CD4-positive, CD25-positive, alpha-beta regulatory T cell (primary cell): ENCODE results near the gene HAPLN2. TPM values are rescaled to one million over a fixed set of nuclear protein-coding genes. Genes with fewer than 3 reads are reported as not detected.

Source experiments
- ATAC-seq, 2 donors: fragments of 150-1000 bp; cut with Tn5 transposase; one replicate each; pipeline ENCODE4 v1.10.0; 2021; ENCODE audit warnings: low read depth in 2 of 2, moderate number of reproducible peaks in 2 of 2, moderate library complexity in 1 of 2
- DNase-seq, 3 donors: peaks; one replicate each; pipeline versions ENCODE4 v3.0.0 to v3.0.0-alpha.2; 2012 to 2022; ENCODE audit warnings: mixed read lengths in 1 of 3
- H3K27ac ChIP-seq: one replicate; pipeline ENCODE4 v1.7.0; 2013; ENCODE audit warnings: mild to moderate bottlenecking, low read length; ENCODE audit not compliant: insufficient read depth, poor library complexity, severe bottlenecking
- H3K27me3 ChIP-seq: one replicate; pipeline ENCODE4 v1.7.0; 2013; ENCODE audit warnings: low read length; ENCODE audit not compliant: control insufficient read depth, insufficient read depth
- H3K36me3 ChIP-seq: one replicate; pipeline ENCODE4 v1.7.0; 2013; ENCODE audit warnings: mild to moderate bottlenecking, low read length, moderate library complexity; ENCODE audit not compliant: control insufficient read depth, insufficient read depth
- H3K4me1 ChIP-seq: 2 replicates; pipeline ENCODE4 v1.7.0; 2013; ENCODE audit warnings: mild to moderate bottlenecking, low read length; ENCODE audit not compliant: insufficient read depth, control insufficient read depth, poor library complexity, severe bottlenecking
- H3K4me3 ChIP-seq: one replicate; pipeline ENCODE4 v1.7.0; 2013; ENCODE audit warnings: low read depth, mild to moderate bottlenecking, low read length, moderate library complexity
- H3K9me3 ChIP-seq, 2 experiments: 1 replicate in 1 of 2; 2 replicates in 1 of 2; pipeline ENCODE4 v1.7.0; 2013; ENCODE audit warnings: low read length in 2 of 2, mild to moderate bottlenecking in 1 of 2, moderate library complexity in 1 of 2; ENCODE audit not compliant: control insufficient read depth in 2 of 2
- H3K27ac Mint-ChIP-seq, 3 donors: one replicate each; pipeline ENCODE4 v1.8.0; 2020 to 2022; ENCODE audit warnings: mild to moderate bottlenecking in 3 of 3, mixed read lengths in 3 of 3, moderate library complexity in 2 of 3
- H3K27me3 Mint-ChIP-seq: one replicate; pipeline ENCODE4 v1.8.0; 2022; ENCODE audit warnings: mild to moderate bottlenecking, mixed read lengths
- H3K36me3 Mint-ChIP-seq: one replicate; pipeline ENCODE4 v1.8.0; 2020; ENCODE audit warnings: mixed read lengths
- H3K4me1 Mint-ChIP-seq, 4 donors: one replicate each; pipeline ENCODE4 v1.8.0; 2020 to 2022; ENCODE audit warnings: mixed read lengths in 4 of 4, mild to moderate bottlenecking in 1 of 4
- H3K4me3 Mint-ChIP-seq, 4 donors: one replicate each; pipeline ENCODE4 v1.8.0; 2020 to 2022; ENCODE audit warnings: mild to moderate bottlenecking in 4 of 4, mixed read lengths in 4 of 4, moderate library complexity in 3 of 4
- H3K9me3 Mint-ChIP-seq, 7 donors: one replicate each; pipeline ENCODE4 v1.8.0; 2020 to 2022; ENCODE audit warnings: mixed read lengths in 7 of 7, mild to moderate bottlenecking in 3 of 7, moderate library complexity in 2 of 7
- polyA plus RNA-seq, 4 donors: library from polyadenylated mRNA; unstranded; fragments of 300-500 nt; fragmentation: Illumina TruSeq; gene quantifications; one replicate each; pipeline ENCODE4 v1.2.3, GENCODE V29; 2021
- total RNA-seq: library from RNA; stranded (reverse); gene quantifications from one replicate; pipeline ENCODE4 v1.2.3, GENCODE V29; 2022

HAPLN2 gene
- total and polyA plus RNA-seq, 5 donors from 2014 or later, result not detected

DNA sequence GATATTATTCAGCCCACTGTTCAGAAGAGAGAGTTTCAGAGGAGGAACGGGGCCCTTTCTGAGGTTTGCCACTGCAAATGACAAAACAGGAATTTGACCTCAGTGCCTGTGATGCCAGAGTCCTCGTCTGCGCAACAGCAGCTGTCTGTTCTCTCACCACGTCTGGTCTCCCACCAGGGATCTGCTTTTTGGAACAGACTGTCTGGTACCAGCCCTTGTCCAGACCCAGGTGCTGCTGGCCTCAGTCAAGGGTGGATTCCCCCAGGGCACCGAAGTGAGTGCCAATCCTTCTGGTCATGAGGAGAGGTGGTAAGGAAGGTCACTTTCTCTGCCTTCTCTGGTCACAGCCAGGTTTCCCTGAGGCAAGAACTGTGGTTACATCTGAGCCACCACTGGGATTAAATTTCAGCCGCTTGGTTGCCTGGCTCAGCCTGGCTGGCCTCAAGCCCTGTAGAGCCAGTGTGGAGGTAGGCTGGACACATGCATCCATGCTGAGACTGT lies 20.4 kb downstream of the HAPLN2 start:
- Histone ChIP-seq H3K4me3 (no peak overlapping the region), H3K4me1 (peaks cover 21% of the 10 kb centered on the region), H3K9me3 (no peaks in the 10 kb centered on the region), H3K27me3 (peaks cover 37% of the 10 kb centered on the region), H3K27ac (no peak overlapping the region), H3K36me3 (no peaks in the 10 kb centered on the region)
- Mint-ChIP-seq H3K4me3 (peak overlapping the region in 1 of 4 donors; percentile 90), H3K9me3 (peaks cover 0 to 1% (median 0%) of the 10 kb centered on the region in 7 donors), H3K4me1 (peaks cover 0 to 24% (median 16%) of the 10 kb centered on the region in 4 donors), H3K36me3 (peaks cover 4% of the 10 kb centered on the region), H3K27me3 (peaks cover 81% of the 10 kb centered on the region), H3K27ac (no peak overlapping the region)
- DNase-seq (no peak), ATAC-seq (no peak)

DNA sequence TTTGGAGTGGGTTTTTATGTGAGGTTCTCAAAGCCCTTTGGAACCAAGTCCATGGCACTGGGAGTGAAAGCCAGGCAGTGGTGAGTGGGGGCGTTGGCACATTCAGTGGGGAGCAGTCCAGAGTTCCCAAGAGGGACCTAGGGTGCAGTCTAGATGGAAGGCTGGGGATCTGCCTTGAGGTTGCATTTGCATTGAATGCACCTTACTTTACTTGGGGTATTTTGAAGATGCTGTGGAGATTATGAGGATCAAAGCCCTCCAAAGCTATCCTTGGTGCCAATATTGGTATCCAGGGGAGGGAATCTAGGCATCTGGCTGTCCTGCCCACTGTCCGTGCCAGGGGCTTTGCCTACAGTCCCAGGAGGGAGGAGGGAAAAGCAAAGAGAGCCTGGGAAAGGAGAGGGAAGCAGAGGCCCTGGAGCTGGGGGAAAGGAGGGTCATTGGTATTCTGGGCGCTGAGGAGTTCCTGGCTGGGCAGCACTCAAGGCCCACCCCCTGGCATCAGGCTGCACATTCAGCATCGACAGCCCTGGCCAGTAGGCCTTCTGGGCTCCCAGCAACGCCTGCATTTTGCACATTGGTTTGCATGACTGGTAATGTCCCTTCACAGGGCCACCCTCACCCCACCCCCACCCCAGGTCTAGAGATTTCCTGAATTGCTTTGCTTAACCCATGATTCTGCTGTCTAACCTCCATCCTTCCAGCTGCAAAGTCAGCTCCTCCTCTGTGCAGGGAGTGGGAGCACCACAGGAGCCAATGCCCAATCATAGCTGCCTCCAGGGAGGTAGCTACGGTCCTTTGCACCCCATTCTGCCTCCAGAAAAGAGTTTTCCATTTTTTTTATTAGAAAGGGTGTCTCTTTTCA lies 21.9 kb downstream of the HAPLN2 start:
- Mint-ChIP-seq H3K27ac (no peak overlapping the region), H3K4me1 (peaks cover 0 to 28% (median 16%) of the 10 kb centered on the region in 4 donors), H3K36me3 (peaks cover 4% of the 10 kb centered on the region), H3K9me3 (peaks cover 0 to 1% (median 0%) of the 10 kb centered on the region in 7 donors), H3K27me3 (peaks cover 81% of the 10 kb centered on the region), H3K4me3 (peak overlapping the region in 2 of 4 donors; percentile 26 to 77)
- Histone ChIP-seq H3K4me3 (peak overlapping the region; percentile 26), H3K9me3 (no peaks in the 10 kb centered on the region), H3K36me3 (no peaks in the 10 kb centered on the region), H3K4me1 (peaks cover 21% of the 10 kb centered on the region), H3K27me3 (peaks cover 44% of the 10 kb centered on the region), H3K27ac (no peak overlapping the region)
- no peak for ATAC-seq
- no peak for DNase-seq

DNA sequence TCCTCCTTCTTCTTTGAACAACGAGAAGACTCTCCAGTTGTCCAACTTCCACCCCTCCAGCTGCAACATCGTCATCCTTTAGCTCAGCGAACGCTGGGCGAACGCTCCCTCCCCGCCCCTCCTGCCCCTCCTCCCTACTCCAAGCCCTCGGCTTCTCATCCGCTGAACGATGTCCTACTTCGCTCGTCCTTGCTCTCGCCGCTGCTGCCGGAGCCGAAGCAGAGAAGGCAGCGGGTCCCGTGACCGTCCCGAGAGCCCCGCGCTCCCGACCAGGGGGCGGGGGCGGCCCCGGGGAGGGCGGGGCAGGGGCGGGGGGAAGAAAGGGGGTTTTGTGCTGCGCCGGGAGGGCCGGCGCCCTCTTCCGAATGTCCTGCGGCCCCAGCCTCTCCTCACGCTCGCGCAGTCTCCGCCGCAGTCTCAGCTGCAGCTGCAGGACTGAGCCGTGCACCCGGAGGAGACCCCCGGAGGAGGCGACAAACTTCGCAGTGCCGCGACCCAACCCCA lies 22.6 kb downstream of the HAPLN2 start, which contains the start of gene BCAN:
TSS of gene BCAN (plus strand) at position 357 of the 504 bp plus-strand sequence. CDS start 3,938 bp downstream, outside the sequence.
- Mint-ChIP-seq H3K27me3 (peaks cover 81% of the 10 kb centered on the region), H3K27ac (no peak within 1 kb of the TSS), H3K4me3 (peak within 1 kb of the TSS in 3 of 4 donors; percentile 50 to 79 (median 77)), H3K9me3 (peaks cover 0 to 1% (median 0%) of the 10 kb centered on the region in 7 donors), H3K4me1 (peaks cover 0 to 30% (median 16%) of the 10 kb centered on the region in 4 donors), H3K36me3 (peaks cover 4% of the 10 kb centered on the region)
- H3K9me3 ChIP-seq, result no peaks in the 10 kb centered on the region
- ATAC-seq (peak; percentile 21 to 27), DNase-seq (no peak)
- no peak within 1 kb of the TSS for H3K27ac ChIP-seq
- peak within 1 kb of the TSS; percentile 26 for H3K4me3 ChIP-seq
- peaks cover 47% of the 10 kb centered on the region for H3K27me3 ChIP-seq
- peaks cover 21% of the 10 kb centered on the region for H3K4me1 ChIP-seq
- H3K36me3 ChIP-seq, result no peaks in the 10 kb centered on the region

DNA sequence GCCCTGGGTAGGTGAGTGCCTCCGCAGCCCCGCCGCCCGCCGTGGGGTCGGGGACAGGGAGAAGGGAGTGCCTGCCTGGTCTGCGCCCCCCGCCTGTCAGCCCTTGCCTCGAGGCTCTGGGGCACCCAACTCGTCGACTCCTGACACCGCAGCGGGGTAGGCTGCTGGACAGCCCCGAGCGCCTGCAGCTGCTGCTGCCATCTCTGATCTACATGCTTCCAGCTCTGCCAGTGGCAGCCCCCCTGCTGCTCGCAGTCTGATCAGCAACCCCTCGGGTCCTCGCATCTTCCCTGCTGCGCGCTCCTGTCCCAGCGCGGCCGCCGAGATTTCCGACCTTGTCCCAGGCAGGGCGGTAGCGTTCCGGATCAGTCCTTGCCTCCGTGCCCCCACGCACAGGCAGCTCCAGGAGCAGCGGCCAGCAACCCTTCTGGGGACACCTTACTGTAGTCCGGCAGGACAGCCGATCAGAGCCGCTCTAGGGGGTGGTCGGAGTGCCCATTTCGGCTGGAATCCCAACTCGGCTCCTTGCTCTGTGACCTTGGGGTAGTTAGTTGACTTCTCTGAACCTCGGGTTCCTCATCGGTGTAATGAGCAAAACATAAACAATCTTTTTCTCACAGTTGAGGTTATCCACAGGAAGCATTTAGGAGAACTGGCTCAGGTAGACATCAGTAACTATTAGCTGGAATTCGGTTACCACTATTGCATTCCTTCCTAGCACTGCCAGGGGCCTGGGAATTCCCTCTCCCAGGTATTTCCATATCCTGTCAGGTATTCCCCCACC lies 23.2 kb downstream of the HAPLN2 start:
- Mint-ChIP-seq H3K27me3 (peaks cover 86% of the 10 kb centered on the region), H3K27ac (no peak overlapping the region), H3K9me3 (peaks cover 0 to 1% (median 0%) of the 10 kb centered on the region in 7 donors), H3K36me3 (peaks cover 4% of the 10 kb centered on the region), H3K4me1 (peaks cover 0 to 30% (median 16%) of the 10 kb centered on the region in 4 donors), H3K4me3 (peak overlapping the region in 3 of 4 donors; percentile 50 to 79 (median 72))
- no peak for DNase-seq
- peaks cover 47% of the 10 kb centered on the region for H3K27me3 ChIP-seq
- no peak overlapping the region for H3K27ac ChIP-seq
- peaks cover 21% of the 10 kb centered on the region for H3K4me1 ChIP-seq
- no peak overlapping the region for H3K4me3 ChIP-seq
- no peaks in the 10 kb centered on the region for H3K36me3 ChIP-seq
- no peak for ATAC-seq
- H3K9me3 ChIP-seq, result no peaks in the 10 kb centered on the region

DNA sequence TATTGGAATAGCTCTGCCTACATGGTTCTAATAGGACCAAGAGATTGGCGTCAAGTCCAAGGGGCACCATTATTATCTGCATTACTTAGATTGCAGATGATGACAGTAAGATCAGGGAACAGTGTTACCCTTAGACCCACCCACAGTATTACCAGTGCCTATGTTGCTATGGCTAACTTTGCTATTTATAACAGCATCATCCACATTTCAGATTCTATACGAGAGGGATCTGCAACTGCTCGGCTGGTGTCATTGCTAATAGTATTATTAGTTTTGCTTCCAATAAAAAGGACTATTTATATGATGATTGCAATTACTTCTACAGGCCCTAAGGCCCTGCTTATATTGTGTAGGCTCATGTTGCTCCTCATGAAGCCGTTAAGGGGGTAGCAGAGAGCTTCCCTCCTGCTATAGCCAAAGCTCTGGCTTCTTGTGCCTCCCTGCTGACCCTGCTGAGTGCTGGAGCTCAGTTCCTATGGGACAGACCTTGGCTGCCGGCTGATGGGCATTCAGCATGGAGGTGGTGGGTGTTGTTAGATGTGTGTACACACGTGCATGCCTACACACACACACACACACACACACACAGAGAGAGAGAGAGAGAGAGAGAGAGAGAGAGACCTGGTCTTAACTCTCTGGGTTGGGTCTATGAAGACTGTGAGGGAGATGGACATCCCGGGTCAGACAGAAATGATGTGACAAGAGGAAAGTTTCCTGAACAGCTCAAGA lies 24.0 kb downstream of the HAPLN2 start:
- Mint-ChIP-seq H3K27me3 (peaks cover 86% of the 10 kb centered on the region), H3K4me1 (peaks cover 0 to 30% (median 16%) of the 10 kb centered on the region in 4 donors), H3K4me3 (peak overlapping the region in 2 of 4 donors; percentile 50 to 79), H3K9me3 (peaks cover 0 to 1% (median 0%) of the 10 kb centered on the region in 7 donors), H3K27ac (no peak overlapping the region), H3K36me3 (peaks cover 4% of the 10 kb centered on the region)
- Histone ChIP-seq H3K27ac (no peak overlapping the region), H3K4me1 (peaks cover 21% of the 10 kb centered on the region), H3K9me3 (no peaks in the 10 kb centered on the region), H3K36me3 (no peaks in the 10 kb centered on the region), H3K27me3 (peaks cover 49% of the 10 kb centered on the region), H3K4me3 (no peak overlapping the region)
- DNase-seq, result no peak
- ATAC-seq, result no peak

DNA sequence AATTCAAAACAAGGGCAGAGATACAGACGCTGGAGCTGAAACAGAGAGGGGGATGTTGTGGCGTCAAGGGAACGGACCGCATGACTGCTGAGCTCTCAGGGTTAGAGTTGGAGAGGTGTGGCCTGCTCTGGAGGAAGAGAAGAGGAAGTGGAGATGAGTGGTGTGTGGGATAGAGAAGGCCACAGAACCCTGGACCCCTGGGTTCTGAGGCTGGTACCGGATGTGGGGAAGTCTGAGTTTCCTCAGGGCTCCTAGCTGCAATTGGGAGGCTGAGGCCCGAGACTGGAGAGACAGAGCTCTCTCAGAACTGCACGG lies 24.5 kb downstream of the HAPLN2 start:
- Histone ChIP-seq H3K4me3 (no peak overlapping the region), H3K4me1 (peaks cover 21% of the 10 kb centered on the region), H3K9me3 (no peaks in the 10 kb centered on the region), H3K27ac (no peak overlapping the region), H3K36me3 (no peaks in the 10 kb centered on the region), H3K27me3 (peaks cover 49% of the 10 kb centered on the region)
- DNase-seq (peak in 2 of 3 donors; percentile 17 to 57), ATAC-seq (peak; percentile 44 to 45)
- Mint-ChIP-seq H3K27me3 (peaks cover 84% of the 10 kb centered on the region), H3K27ac (no peak overlapping the region), H3K36me3 (peaks cover 4% of the 10 kb centered on the region), H3K9me3 (peaks cover 0 to 1% (median 0%) of the 10 kb centered on the region in 7 donors), H3K4me1 (peaks cover 0 to 30% (median 16%) of the 10 kb centered on the region in 4 donors), H3K4me3 (no peak overlapping the region)

DNA sequence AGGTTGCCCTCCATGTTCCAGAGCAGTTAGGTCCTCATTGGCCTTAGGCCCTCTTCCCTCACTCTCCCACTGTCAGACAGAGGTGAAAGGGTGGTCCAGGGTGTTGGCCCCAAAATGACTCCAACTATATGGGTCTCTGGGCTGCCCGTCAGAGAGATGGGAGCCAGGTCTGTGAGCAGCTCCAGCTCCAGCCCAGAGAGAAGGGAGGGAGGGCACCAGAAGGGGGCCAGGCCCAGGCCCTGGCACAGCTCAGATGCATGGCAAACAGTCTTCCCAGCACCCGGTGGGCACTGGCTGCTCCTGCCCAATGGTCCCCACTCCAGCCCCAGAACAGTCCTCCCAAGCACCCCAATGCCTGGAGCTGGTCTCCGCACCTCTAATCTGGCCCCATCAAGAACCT lies 24.9 kb downstream of the HAPLN2 start:
- Mint-ChIP-seq H3K27me3 (peaks cover 84% of the 10 kb centered on the region), H3K4me3 (peak overlapping the region in 1 of 4 donors; percentile 59), H3K36me3 (peaks cover 4% of the 10 kb centered on the region), H3K9me3 (peaks cover 0 to 1% (median 0%) of the 10 kb centered on the region in 7 donors), H3K4me1 (peaks cover 0 to 30% (median 16%) of the 10 kb centered on the region in 4 donors), H3K27ac (no peak overlapping the region)
- Histone ChIP-seq H3K36me3 (no peaks in the 10 kb centered on the region), H3K27me3 (peaks cover 49% of the 10 kb centered on the region), H3K4me3 (no peak overlapping the region), H3K27ac (no peak overlapping the region), H3K9me3 (no peaks in the 10 kb centered on the region), H3K4me1 (peaks cover 21% of the 10 kb centered on the region)
- ATAC-seq (no peak), DNase-seq (no peak)
